ENCODE data around the gene ATM.

Gene ATM, protein sequence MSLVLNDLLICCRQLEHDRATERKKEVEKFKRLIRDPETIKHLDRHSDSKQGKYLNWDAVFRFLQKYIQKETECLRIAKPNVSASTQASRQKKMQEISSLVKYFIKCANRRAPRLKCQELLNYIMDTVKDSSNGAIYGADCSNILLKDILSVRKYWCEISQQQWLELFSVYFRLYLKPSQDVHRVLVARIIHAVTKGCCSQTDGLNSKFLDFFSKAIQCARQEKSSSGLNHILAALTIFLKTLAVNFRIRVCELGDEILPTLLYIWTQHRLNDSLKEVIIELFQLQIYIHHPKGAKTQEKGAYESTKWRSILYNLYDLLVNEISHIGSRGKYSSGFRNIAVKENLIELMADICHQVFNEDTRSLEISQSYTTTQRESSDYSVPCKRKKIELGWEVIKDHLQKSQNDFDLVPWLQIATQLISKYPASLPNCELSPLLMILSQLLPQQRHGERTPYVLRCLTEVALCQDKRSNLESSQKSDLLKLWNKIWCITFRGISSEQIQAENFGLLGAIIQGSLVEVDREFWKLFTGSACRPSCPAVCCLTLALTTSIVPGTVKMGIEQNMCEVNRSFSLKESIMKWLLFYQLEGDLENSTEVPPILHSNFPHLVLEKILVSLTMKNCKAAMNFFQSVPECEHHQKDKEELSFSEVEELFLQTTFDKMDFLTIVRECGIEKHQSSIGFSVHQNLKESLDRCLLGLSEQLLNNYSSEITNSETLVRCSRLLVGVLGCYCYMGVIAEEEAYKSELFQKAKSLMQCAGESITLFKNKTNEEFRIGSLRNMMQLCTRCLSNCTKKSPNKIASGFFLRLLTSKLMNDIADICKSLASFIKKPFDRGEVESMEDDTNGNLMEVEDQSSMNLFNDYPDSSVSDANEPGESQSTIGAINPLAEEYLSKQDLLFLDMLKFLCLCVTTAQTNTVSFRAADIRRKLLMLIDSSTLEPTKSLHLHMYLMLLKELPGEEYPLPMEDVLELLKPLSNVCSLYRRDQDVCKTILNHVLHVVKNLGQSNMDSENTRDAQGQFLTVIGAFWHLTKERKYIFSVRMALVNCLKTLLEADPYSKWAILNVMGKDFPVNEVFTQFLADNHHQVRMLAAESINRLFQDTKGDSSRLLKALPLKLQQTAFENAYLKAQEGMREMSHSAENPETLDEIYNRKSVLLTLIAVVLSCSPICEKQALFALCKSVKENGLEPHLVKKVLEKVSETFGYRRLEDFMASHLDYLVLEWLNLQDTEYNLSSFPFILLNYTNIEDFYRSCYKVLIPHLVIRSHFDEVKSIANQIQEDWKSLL (N-terminal part only)

GRCh38 chr11:108222574-108223347, at the start of gene ATM, which contains the start of gene NPAT:
Gene ATM (plus strand): TSS chr11:108223067. CDS start chr11:108227625, 4,558 bp downstream.
Gene NPAT (minus strand): TSS chr11:108222638. CDS start chr11:108222536, 102 bp downstream.
- peak; percentile 98 for DNase-seq (ENCODE audit: low read depth)

GRCh38 chr11:108177570-108177969, 45.3 kb upstream of the ATM start:
- no peak for DNase-seq (ENCODE audit: low read depth)

- DNase-seq (ENCODE audit: low read depth): no peak
Observed at GRCh38 chr11:108193725-108194124, 29.1 kb upstream of the ATM start.

DNA sequence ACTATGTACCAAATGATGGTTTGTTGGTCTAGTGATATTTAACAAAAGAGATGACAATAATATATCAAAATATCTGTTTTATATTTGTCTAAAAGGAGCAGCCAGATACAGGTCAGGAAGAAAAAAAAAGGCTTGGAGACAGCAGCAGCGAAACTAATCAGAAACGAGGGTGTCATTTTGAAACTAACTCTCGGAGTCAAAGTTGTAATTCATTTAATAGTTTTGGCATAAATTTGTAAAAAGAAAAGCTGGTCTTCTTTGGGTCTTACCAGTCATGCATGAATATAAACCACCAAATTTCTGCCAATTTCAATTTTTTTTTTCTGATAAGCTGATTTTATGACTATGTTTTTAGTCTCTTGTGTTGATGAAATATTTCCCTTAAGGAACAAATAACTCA, 26.0 kb upstream of the ATM start:
- DNase-seq (ENCODE audit: low read depth): no peak

DNA sequence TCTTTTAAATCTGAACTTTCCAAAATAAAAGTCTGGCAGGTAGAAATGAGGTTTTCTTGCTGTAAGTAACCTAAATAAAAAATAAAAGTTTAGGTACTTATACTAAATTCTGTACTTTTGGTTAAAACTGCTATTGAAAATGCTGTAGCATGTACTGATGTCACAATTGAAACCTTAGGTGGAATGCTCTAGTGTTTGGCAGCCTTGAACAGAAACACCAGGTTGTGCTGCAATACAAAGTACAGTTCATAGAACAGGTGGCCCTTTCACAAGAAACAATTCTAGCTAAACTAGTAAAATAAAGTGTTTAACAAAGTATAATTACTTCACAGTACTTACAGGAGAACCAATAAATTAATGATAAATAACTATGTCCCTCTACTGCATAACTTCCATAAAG, 25.5 kb upstream of the ATM start:
- no peak for DNase-seq (ENCODE audit: low read depth)

DNA sequence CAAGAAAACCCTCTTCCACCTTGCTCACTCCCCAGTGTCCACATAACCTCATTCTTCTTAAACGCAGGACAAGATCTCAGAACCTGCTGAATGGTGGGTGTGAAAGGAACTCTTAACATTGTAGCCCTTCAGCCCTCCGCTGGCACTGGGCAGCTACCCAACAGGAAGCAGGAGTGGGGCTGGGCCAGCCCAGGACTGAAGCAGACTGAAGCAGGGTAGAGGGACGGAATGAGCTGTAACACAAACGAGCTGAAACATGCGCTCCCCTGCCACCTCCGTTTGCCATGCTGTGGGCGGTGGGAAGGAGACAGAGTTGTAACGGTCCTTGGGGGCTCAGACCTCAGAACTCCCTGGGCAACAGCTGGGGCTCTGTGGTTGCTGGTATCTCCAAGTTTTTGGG, 24.0 kb upstream of the ATM start:
- no peak for DNase-seq (ENCODE audit: low read depth)

GRCh38 chr11:108199446-108200321, 23.2 kb upstream of the ATM start:
- DNase-seq (ENCODE audit: low read depth): no peak

GRCh38 chr11:108203075-108203474, 19.8 kb upstream of the ATM start:
- no peak for DNase-seq (ENCODE audit: low read depth)

DNA sequence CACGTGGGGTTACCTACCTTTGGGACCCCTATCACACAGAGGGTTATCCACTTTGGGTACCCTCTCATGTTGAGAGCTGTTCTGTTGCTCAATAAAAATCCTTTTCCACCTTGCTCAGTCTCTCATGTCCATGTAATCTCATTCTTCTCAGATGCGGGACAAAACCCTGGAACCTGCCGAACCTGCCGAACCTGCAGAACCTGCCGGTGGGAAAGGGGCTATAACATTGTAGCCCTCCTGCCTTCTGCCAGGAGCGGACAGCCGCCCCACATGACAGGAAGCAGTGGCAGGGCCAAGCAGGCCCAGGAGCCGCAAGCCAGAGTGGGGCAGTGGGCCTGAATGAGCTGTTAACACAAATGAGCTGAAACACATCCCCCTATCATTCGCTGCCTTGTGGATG, 18.5 kb upstream of the ATM start:
- no peak for DNase-seq (ENCODE audit: low read depth)

- DNase-seq (ENCODE audit: low read depth): no peak
Observed at GRCh38 chr11:108204929-108205499, 17.9 kb upstream of the ATM start.

GRCh38 chr11:108206171-108206570, 16.7 kb upstream of the ATM start:
- no peak for DNase-seq (ENCODE audit: low read depth)

- DNase-seq (ENCODE audit: low read depth): no peak
Observed at GRCh38 chr11:108206969-108207682, 15.7 kb upstream of the ATM start.

DNA sequence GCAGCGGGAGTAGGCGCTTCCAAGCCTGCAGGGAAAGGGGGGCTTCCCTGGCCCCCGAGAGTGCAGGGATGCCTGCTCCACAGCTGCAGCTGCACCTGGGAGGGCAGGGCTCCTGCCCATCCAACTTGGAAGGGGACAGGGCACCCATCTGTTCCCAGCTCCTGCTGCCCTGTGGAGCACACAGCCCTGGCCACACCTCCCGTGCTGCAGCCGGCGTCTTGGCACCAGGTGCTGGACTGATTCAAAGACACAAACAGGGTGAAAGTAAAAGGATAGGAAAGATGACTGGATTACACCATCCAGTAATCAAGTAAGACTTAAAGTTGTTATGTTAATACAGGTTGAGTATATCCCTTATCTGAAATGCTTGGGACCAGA, 15.2 kb upstream of the ATM start:
- no peak for DNase-seq (ENCODE audit: low read depth)

DNA sequence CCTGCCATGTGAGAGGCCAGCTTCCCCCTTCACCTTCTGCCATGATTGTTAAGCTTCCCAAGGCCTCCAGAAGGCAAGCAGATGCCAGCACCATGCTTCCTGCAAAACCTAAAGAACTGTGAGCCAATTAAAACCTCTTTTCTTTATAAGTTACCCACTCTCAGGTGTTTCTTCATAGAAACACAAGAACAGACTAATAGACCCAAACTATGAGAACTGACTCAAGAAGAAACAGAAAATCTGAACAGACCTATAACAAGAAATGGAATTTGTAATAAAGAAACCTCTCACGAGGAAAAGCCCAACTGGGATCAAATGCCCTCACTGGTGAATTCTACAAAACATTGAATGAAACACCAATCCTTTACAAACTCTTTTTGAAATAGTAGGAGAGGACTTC, 12.4 kb upstream of the ATM start:
- no peak for DNase-seq (ENCODE audit: low read depth)

- DNase-seq (ENCODE audit: low read depth): no peak
Observed at GRCh38 chr11:108213784-108214183, 9.1 kb upstream of the ATM start.

- DNase-seq (ENCODE audit: low read depth): no peak
Observed at GRCh38 chr11:108216988-108217387, 5.9 kb upstream of the ATM start.

GRCh38 chr11:108218455-108218854, 4.4 kb upstream of the ATM start:
- DNase-seq (ENCODE audit: low read depth): no peak

DNA sequence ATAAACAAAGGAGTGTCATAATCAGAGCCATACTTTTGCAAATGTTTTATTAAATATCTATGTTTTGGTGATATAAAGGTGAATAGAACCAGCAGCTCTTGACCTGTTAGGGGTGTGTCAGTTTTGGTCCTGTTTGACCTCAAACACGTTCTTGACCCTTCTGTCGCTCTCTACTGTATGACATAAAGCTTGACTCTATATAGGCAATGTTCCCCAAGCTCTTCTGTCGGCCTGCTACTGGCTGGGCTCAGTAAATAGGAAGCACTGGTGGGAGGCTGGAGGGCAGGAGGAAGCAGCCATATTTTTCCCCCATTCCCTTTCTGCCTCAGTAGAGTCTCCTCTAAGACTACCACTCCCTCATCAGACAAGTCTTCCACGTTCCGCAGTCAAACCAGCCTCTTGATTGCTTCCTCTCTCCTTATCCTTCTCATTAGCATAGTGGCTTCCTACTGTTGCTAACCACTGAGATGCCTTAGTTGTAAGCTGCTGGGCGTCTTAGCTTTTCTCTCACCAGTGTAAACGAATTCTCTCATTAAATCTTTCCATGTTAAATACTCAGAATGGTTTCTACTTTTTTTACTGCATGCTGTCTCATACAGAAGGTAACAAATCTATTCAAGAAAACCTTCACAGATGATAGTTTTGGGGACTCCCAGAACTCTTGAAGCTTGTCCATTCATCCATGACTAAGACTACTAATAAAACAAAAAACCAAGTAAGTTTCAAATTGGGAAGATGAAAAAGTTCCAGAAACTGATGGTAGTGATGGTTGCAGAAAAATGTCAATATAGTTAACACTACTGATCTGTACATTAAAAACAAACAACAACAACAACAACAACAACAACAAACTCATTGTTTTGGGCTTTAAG, 3.7 kb upstream of the ATM start:
- no peak for DNase-seq (ENCODE audit: low read depth)
